ENCODE measurements around the gene TCAP.

Gene TCAP

GRCh38 chr17:39660397-39661385, 4.5 kb upstream of the TCAP start:
- Histone ChIP-seq H3K4me3 (ENCODE audit: insufficient read depth, low read depth, low read length) (no peak overlapping the region), H3K9me3 (ENCODE audit: control insufficient read depth, low read length) (no peaks in the 10 kb centered on the region), H3K27ac (ENCODE audit: insufficient read depth, low read depth, low read length, poor library complexity, severe bottlenecking) (no peak overlapping the region), H3K36me3 (ENCODE audit: control insufficient read depth, insufficient read depth, low read length) (peaks cover 4% of the 10 kb centered on the region), H3K4me1 (ENCODE audit: control insufficient read depth, insufficient read depth, low read length) (peaks cover 18% of the 10 kb centered on the region), H3K27me3 (ENCODE audit: control insufficient read depth, insufficient read depth, low read length, poor library complexity, severe bottlenecking) (peaks cover 3% of the 10 kb centered on the region)
- WGBS, 2 experiments: 94 to 96% methylated on average over 35 of the region's 35 CpGs

DNA sequence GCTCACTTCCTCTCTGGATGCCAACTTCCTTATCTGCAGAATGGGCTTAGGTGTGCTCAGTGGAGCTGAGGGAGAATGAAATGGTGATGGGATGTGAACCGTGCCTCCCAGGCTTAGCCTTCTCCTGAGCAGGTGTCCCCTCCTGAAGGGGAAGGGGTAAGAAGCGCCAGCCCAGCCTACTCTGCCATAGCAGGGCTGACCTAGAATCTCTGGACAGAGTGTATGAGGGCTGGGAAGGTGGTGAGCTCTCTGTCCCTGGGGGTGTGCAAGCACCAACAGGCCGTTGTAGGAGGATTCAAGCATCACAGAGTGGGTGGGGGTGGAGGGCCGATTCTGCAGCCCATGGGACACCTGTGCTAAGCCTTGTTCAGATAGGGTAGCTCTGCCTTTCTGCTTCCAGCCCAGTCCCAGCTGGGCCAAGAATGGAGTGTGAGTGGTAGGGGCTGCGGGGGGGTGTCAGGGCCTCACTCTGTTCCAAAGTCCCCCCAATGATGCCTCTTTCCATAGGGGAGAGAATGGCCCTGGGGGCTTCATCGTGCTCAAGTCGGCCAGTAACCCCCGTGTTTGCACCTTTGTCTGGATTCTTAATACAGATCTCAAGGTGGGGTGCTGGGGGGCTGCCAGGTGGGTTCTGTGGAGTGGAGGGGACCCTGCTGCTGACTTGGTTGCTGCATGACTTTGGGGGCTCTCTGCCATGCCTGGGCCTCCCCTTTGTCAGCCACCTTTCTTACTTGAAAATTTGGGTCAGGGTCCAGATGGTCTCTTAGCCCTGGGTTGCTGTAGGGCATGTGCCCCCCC, 3.2 kb upstream of the TCAP start:
- H3K4me3 ChIP-seq (ENCODE audit: insufficient read depth, low read depth, low read length): no peak overlapping the region
- WGBS, 2 experiments: 92% methylated on average over 8 of the region's 8 CpGs

DNA sequence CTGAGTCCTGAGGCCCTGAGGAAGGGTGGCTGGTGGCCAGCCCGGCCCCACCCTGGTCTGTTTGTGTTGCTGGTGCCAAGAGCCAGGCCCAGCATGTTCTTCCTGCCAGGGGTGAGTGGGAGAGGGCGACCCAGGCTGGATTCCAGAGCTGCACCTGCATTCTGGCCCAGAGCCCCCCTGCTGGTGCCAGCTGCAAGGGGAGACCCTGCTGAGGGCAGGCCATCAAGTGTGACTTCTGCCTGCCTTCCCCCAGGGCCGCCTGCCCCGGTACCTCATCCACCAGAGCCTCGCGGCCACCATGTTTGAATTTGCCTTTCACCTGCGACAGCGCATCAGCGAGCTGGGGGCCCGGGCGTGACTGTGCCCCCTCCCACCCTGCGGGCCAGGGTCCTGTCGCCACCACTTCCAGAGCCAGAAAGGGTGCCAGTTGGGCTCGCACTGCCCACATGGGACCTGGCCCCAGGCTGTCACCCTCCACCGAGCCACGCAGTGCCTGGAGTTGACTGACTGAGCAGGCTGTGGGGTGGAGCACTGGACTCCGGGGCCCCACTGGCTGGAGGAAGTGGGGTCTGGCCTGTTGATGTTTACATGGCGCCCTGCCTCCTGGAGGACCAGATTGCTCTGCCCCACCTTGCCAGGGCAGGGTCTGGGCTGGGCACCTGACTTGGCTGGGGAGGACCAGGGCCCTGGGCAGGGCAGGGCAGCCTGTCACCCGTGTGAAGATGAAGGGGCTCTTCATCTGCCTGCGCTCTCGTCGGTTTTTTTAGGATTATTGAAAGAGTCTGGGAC, 2.4 kb upstream of the TCAP start:
- peaks cover 2% of the 10 kb centered on the region for H3K36me3 ChIP-seq (ENCODE audit: control insufficient read depth, insufficient read depth, low read length)
- WGBS, 2 experiments: 82 to 85% methylated on average over 22 of the region's 22 CpGs
- H3K4me3 ChIP-seq (ENCODE audit: insufficient read depth, low read depth, low read length): no peak overlapping the region
- peaks cover 23% of the 10 kb centered on the region for H3K27me3 ChIP-seq (ENCODE audit: control insufficient read depth, insufficient read depth, low read length, poor library complexity, severe bottlenecking)
- no peak overlapping the region for H3K27ac ChIP-seq (ENCODE audit: insufficient read depth, low read depth, low read length, poor library complexity, severe bottlenecking)
- no peaks in the 10 kb centered on the region for H3K9me3 ChIP-seq (ENCODE audit: control insufficient read depth, low read length)
- peaks cover 26% of the 10 kb centered on the region for H3K4me1 ChIP-seq (ENCODE audit: control insufficient read depth, insufficient read depth, low read length)

More for the DNA sequence above, 3.2 kb upstream of the TCAP start:
- Histone ChIP-seq H3K4me1 (ENCODE audit: control insufficient read depth, insufficient read depth, low read length) (peaks cover 23% of the 10 kb centered on the region), H3K27ac (ENCODE audit: insufficient read depth, low read depth, low read length, poor library complexity, severe bottlenecking) (no peak overlapping the region), H3K36me3 (ENCODE audit: control insufficient read depth, insufficient read depth, low read length) (peaks cover 4% of the 10 kb centered on the region), H3K27me3 (ENCODE audit: control insufficient read depth, insufficient read depth, low read length, poor library complexity, severe bottlenecking) (peaks cover 15% of the 10 kb centered on the region), H3K9me3 (ENCODE audit: control insufficient read depth, low read length) (no peaks in the 10 kb centered on the region)

DNA sequence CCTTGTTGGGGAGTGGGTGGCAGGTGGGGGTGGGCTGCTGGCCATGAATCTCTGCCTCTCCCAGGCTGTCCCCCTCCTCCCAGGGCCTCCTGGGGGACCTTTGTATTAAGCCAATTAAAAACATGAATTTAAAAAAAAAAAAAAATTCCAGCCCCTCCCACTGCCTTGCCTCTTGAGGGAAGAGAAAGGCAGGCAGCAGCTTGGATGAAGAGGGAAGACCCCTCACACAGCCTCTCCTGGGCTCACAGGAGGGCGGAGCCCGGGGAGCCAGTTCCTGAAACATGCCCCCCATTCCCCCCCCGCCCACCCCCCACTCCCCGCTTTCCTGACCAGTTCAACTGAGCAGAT, 1.8 kb upstream of the TCAP start:
- Histone ChIP-seq H3K27me3 (ENCODE audit: control insufficient read depth, insufficient read depth, low read length, poor library complexity, severe bottlenecking) (peaks cover 29% of the 10 kb centered on the region), H3K4me1 (ENCODE audit: control insufficient read depth, insufficient read depth, low read length) (peaks cover 26% of the 10 kb centered on the region), H3K9me3 (ENCODE audit: control insufficient read depth, low read length) (no peaks in the 10 kb centered on the region), H3K36me3 (ENCODE audit: control insufficient read depth, insufficient read depth, low read length) (no peaks in the 10 kb centered on the region), H3K27ac (ENCODE audit: insufficient read depth, low read depth, low read length, poor library complexity, severe bottlenecking) (no peak overlapping the region), H3K4me3 (ENCODE audit: insufficient read depth, low read depth, low read length) (no peak overlapping the region)
- WGBS, 2 experiments: 69 to 100% methylated on average over 1 to 2 of the region's 4 CpGs

GRCh38 chr17:39663688-39664580, 1.2 kb upstream of the TCAP start:
- H3K27ac ChIP-seq (ENCODE audit: insufficient read depth, low read depth, low read length, poor library complexity, severe bottlenecking): no peak overlapping the region
- WGBS, 2 experiments: 22 to 23% methylated on average over 17 of the region's 17 CpGs
- no peak overlapping the region for H3K4me3 ChIP-seq (ENCODE audit: insufficient read depth, low read depth, low read length)
- H3K36me3 ChIP-seq (ENCODE audit: control insufficient read depth, insufficient read depth, low read length): no peaks in the 10 kb centered on the region
- peaks cover 26% of the 10 kb centered on the region for H3K4me1 ChIP-seq (ENCODE audit: control insufficient read depth, insufficient read depth, low read length)
- peaks cover 35% of the 10 kb centered on the region for H3K27me3 ChIP-seq (ENCODE audit: control insufficient read depth, insufficient read depth, low read length, poor library complexity, severe bottlenecking)
- H3K9me3 ChIP-seq (ENCODE audit: control insufficient read depth, low read length): no peaks in the 10 kb centered on the region

DNA sequence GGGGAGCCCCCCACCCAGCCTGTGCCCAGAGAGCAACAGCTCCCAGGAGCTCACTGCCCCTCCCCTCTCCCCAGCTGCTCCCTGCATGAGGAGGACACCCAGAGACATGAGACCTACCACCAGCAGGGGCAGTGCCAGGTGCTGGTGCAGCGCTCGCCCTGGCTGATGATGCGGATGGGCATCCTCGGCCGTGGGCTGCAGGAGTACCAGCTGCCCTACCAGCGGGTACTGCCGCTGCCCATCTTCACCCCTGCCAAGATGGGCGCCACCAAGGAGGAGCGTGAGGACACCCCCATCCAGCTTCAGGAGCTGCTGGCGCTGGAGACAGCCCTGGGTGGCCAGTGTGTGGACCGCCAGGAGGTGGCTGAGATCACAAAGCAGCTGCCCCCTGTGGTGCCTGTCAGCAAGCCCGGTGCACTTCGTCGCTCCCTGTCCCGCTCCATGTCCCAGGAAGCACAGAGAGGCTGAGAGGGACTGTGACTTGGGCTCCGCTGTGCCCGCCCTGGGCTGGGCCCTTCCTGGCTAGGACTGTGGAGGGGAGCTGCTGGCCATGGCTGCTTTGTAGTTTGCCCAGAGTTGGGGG, 584 bp downstream of the TCAP start:
- Histone ChIP-seq H3K27me3 (ENCODE audit: control insufficient read depth, insufficient read depth, low read length, poor library complexity, severe bottlenecking) (peaks cover 53% of the 10 kb centered on the region), H3K9me3 (ENCODE audit: control insufficient read depth, low read length) (no peaks in the 10 kb centered on the region), H3K27ac (ENCODE audit: insufficient read depth, low read depth, low read length, poor library complexity, severe bottlenecking) (no peak overlapping the region), H3K4me3 (ENCODE audit: insufficient read depth, low read depth, low read length) (no peak overlapping the region), H3K36me3 (ENCODE audit: control insufficient read depth, insufficient read depth, low read length) (no peaks in the 10 kb centered on the region), H3K4me1 (ENCODE audit: control insufficient read depth, insufficient read depth, low read length) (peaks cover 26% of the 10 kb centered on the region)
- 72 to 75% methylated on average over 17 of the region's 17 CpGs for WGBS, 2 experiments

GRCh38 chr17:39666231-39666600, 1.1 kb downstream of the TCAP start:
- Histone ChIP-seq H3K9me3 (ENCODE audit: control insufficient read depth, low read length) (no peaks in the 10 kb centered on the region), H3K27ac (ENCODE audit: insufficient read depth, low read depth, low read length, poor library complexity, severe bottlenecking) (no peak overlapping the region), H3K27me3 (ENCODE audit: control insufficient read depth, insufficient read depth, low read length, poor library complexity, severe bottlenecking) (peaks cover 55% of the 10 kb centered on the region), H3K4me1 (ENCODE audit: control insufficient read depth, insufficient read depth, low read length) (peaks cover 22% of the 10 kb centered on the region), H3K4me3 (ENCODE audit: insufficient read depth, low read depth, low read length) (no peak overlapping the region), H3K36me3 (ENCODE audit: control insufficient read depth, insufficient read depth, low read length) (no peaks in the 10 kb centered on the region)
- 62 to 69% methylated on average over 2 of the region's 2 CpGs for WGBS, 2 experiments

DNA sequence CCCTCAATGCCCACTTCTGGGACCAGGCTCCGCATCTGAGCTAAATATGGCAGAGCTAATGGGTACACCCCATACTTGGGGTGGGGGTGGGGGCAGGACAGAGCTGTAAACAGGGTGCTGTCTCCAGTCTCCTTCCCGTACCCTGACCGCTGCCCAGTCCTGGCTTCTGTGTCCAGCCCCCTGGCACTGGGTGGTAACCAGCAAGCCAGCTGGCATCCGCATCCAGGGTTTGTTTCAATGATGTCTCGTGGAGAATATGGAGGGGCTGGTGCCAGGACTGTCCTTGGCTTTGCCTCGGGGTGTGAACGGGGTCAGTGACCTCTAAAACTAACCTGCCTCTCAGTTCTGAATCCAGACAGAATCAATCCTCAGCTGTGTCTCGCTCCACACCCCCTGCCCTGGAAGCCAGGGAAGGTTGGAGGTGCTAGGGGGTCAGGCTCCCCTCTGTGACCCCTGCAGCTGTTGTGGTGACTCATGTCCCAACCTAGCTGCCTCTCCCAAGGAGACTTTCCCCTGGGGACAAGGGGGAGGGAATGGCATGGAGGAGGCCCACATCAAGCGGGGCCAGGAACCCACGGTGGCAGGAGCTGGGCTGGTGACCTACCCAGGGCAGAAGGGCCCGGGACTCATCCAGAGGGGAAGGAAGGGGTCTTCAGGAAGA, 1.6 kb downstream of the TCAP start:
- H3K27ac ChIP-seq (ENCODE audit: insufficient read depth, low read depth, low read length, poor library complexity, severe bottlenecking): no peak overlapping the region
- no peaks in the 10 kb centered on the region for H3K9me3 ChIP-seq (ENCODE audit: control insufficient read depth, low read length)
- H3K27me3 ChIP-seq (ENCODE audit: control insufficient read depth, insufficient read depth, low read length, poor library complexity, severe bottlenecking): peaks cover 58% of the 10 kb centered on the region
- H3K4me3 ChIP-seq (ENCODE audit: insufficient read depth, low read depth, low read length): no peak overlapping the region
- WGBS, 2 experiments: 79 to 80% methylated on average over 11 of the region's 11 CpGs
- H3K36me3 ChIP-seq (ENCODE audit: control insufficient read depth, insufficient read depth, low read length): no peaks in the 10 kb centered on the region
- H3K4me1 ChIP-seq (ENCODE audit: control insufficient read depth, insufficient read depth, low read length): peaks cover 17% of the 10 kb centered on the region

Measured in ectodermal cell (in vitro differentiated cells).